OCI-LY3 (cell line): ENCODE measurements around the gene PCDHGB2.
A peak's percentile ranks its signal among the peaks of the same experiment; 100 is the strongest.

ENCODE experiments used
- CTCF ChIP-seq: fragments of 200-600, 300-600 bp; sonication (generic); IDR thresholded peaks from 2 replicates; pipeline ENCODE4 v1.5.1; 2014; ENCODE audit warnings: antibody characterized with exemption, low read length, low read depth
- EZH2phosphoT487 ChIP-seq: fragments of 200-600 bp; shearing (Covaris generic); IDR thresholded peaks from 2 replicates; pipeline ENCODE4 v1.6.1; 2018; ENCODE audit warnings: antibody characterized with exemption, mixed run types, low read depth

GRCh38 chr5:141320225-141321169, 39.3 kb upstream of the PCDHGB2 start, which contains the start of gene TAF7:
- peak; percentile 67 for TF ChIP-seq CTCF
- TF ChIP-seq EZH2phosphoT487 = no peak
